KBM-7 (cell line): ENCODE results near the gene TMEM63A.
"Not testable (repeated sequence)": the region's sequence is repeated elsewhere in the genome, so short reads cannot be mapped to it uniquely, and the experiment has no call there.

Experiments used
- DNase-seq: peaks from one replicate; pipeline ENCODE4 v3.0.0-alpha.2; 2015
- in situ Hi-C: fragments of 300-500 bp; cut with MboI; formaldehyde crosslinking; loops from 2 replicates; pipeline ENCODE4 v1.14.3; 2020; ENCODE audit warnings: low sequenced_read_pairs, low pct_unique_long_range_greater_than_20kb, mixed read lengths

Gene TMEM63A

DNA sequence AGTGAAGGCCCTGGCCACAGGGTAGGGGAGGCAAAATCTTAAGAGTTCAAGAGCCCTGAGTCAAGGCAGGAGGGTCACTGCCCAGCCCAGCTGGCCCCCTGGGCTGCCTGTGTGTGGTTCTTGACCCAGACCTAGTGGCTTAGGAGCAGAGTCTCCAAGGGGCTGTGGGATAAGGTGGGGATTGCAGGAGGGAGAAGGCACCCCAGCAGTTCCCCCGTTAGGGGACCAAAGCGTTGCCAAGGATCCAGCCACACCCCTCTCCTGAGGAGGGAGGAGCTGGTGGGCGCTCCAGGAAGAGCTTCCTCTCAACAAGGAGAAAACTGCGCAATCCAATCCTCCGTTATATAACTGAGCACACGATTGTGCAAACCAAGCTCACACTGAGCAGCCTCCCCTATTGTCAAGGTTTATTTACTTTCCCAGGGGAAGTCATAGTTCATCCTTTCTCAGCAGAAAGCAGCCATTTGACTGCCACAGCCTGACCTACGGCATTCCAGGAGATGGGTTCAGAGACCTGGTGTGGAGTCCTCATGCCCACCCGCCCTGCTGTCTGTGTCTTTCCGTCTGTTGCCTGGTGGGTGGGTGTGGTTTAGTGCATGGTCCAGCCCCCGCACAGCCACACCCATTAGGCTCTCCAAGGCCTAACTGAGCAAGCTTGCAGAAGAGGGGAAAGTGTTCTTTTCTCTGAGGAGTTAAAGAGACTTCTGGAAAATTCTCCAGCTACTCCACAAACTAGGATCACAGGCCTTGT is 68.8 kb downstream of the TMEM63A start:
- in situ Hi-C loops: no loop called here
- DNase-seq: peak; percentile 64

DNA sequence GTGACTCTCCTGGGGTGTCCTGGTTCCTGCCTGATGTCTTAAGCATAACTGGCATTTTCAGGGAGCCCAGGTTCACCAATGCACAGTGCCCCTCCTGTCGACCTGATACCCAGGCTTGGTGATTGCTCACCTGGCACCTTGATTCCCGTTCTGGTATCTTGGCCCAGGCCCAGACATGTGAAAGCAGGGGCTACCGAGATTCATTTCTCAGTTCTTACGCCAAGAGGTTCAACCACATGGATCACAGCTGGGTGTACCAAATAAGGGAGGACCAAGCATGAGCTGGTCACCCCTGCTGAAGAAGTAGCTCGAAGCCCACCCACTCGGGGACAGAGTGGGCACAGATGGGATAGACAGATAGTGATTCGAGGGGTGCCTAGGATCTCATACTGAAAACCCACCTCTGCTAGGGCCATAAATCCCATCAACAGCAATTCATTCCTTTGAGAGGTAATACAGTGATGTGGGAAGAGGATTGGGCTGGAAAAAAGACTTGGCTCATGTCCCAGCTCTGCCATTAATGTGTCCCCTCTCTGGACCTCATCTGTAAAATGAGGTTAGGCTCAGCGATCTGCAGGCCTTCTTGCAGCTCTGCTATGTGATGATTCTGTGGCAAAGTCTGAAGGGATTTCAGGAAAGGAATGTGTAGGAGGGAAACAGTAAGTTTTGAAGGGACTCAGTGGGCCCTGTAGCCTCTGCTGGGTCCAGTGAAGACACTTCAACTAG is 69.5 kb downstream of the TMEM63A start:
- in situ Hi-C loops: no loop called here
- no peak for DNase-seq

DNA sequence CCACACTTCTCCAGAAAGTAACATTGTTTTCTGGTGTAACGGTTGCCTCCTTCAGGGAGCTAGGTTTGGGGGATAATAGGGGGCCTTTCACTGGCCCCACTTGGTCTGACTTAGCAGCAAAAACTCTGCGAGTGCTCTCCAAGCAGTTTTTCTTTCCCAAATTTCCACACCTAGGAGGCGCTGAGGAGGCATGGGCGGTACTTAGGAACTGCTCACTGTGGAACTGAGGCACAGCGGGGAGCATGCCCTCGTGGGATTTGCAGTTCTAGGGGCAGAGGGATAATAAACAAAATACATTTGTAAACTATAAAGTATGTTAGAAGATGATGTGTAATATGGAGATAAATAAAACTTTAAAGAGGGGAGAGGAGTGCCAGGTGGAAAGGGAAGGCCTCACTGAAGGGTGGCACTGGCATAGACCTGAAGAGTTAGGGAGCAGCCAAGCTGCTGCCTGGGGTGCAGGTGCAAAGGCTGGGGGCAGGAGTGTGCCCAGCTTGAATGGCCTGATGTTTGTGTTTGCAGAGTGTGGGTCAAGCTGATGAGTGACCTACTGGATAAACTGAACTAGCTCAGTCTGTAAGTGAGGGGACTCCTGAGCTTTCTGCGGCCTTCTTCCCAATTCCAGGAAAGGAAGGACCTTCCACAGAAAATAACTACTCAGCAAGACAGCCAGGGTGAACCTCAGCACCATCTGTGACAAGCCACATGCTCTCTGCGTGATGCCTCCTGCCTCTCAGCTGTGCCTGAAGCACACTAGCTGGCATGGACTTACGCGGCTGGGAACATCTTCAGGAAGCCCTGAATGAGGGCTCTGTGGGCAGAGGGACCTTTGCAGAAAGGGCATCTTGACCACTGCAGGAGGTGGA is 70.3 kb downstream of the TMEM63A start:
- DNase-seq: no peak
- in situ Hi-C loops: no loop called here

DNA sequence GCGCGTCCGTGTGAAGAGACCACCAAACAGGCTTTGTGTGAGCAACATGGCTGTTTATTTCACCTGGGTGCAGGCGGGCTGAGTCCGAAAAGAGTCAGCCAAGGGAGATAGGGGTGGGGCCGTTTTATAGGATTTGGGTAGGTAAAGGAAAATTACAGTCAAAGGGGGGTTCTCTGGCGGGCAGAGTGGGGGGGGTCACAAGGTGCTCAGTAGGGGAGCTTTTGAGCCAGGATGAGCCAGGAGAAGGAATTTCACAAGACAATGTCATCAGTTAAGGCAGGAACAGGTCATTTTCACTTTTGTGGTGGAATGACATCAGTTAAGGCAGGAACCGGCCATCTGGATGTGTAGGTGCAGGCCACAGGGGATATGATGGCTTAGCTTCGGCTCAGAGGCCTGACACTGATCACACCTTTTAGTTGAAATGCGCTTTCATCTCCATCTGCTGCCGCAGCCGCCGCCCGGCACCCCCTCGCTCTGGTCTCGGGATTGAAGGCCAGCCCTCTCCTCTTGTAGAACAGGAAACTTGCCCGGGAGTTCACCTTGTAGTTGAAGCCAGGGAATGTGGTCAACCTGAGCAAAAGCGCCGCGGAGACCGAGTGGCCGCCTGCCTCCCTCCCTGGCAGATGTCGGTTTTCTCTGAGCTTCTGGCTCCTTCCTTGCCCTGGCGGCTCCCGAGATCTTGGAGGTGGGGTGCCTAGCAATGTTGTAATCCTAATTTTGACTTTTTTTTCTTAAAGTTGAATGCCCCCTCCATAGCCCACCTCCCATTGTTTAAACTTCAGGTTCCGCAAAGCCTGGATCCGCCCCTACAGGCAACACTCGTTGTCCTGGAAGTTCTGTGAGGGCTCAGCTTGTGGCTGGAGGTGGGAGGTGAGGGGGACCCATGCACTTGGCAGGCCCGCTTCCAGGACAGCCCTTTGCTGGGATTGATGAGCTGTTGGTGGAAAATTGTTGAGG is 71.3 kb downstream of the TMEM63A start:
- in situ Hi-C loops, DNase-seq: not testable (repeated sequence)

DNA sequence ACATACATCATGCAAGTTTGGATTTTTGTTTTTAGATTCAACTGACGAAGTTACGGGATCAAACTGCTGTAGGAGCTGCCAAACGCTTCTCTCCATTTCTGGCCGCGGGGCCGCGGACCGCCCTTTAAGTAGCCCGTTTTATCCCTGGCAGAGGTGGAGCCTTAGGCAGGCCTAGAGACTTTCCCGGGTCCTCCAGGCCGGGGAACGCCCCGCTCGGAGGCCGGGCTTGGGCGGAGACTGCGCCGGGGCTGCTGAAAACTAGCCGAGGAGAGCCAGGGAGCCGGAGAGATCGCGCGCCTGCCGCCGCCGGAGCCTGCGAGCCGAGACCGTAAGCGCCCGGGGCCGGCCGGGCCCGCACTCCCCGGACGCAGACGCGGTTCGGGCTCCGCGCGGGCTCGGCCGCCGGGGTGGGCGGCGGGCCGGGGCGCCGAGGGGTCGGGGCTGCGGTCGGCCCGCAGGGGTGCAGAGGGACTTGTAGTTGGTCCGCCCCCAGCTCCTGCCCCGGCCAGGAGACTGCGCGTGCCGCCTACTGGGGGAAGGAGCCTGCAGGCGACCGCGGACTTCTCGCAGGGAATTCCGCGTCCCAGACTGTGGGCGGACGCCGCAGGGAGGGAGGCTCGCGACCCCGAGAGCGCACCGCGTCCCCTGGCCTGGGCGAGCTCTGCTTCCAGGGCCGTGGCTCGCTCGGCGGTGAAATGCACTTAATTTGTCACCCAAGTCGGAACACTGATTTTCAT is 72.2 kb downstream of the TMEM63A start, which contains the start of gene EPHX1:
TSS of gene EPHX1 (plus strand) at position 283 of the 737 bp plus-strand sequence. CDS start 18,606 bp downstream, outside the sequence.
- in situ Hi-C loops: no loop called here

DNA sequence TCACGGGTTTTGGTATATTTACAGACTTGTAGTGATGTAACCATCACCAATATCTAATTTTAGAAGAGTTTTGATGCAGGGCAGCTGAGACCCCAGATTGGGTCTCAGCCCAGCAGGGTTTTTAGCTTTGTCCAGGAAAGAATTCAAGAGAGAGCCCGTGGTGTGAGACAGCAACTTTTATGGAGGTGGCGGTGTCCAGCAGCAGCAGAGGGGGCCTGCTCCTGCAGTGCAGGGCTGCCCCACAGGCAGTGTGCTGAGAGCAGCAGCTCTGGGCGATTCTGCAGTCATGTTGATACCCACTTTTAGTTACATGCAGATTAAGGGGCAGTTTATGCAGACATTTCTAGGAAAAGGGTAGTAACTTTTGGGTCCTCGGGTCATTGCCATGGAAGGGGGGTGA is 74.0 kb downstream of the TMEM63A start:
- DNase-seq: no peak
- in situ Hi-C loops: no loop called here

More for the DNA sequence above, 72.2 kb downstream of the TMEM63A start, which contains the start of gene EPHX1:
- peak; percentile 89 for DNase-seq

DNA sequence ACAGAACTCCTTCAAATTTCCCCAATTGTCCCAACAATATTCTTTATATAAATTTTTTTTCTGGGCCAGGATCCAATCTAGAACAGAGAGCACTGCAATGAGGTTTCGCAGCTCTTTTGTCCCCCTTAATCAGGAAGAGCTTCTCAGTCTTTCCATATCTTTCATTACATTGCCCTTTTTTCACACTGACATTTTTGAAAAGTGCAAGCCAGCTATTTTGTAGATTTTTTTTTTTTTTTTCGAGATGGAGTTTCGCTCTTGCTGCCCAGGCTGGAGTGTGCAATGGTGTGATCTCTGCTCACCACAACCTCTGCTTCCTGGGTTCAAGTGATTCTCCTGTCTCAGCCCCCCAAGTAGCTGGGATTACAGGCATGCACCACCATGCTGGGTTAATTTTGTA is 75.4 kb downstream of the TMEM63A start:
- DNase-seq, in situ Hi-C loops: not testable (repeated sequence)

DNA sequence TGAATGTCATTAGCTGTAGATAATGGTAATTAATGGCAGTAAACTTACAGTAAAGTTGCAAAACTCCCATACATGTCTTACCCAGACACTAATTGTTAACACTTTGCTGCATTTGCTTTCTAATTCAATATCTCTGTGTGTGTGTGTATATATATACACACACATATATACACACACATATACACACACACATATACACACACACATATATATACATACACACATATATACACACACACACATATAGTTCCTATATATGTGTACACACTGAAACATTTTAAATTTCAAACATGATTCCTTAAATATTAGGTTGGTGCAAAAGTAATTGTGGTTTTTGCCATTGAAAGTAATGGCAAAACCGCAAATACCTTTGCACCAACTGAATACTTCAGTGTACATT is 75.9 kb downstream of the TMEM63A start:
- DNase-seq: no peak
- in situ Hi-C loops: no loop called here

DNA sequence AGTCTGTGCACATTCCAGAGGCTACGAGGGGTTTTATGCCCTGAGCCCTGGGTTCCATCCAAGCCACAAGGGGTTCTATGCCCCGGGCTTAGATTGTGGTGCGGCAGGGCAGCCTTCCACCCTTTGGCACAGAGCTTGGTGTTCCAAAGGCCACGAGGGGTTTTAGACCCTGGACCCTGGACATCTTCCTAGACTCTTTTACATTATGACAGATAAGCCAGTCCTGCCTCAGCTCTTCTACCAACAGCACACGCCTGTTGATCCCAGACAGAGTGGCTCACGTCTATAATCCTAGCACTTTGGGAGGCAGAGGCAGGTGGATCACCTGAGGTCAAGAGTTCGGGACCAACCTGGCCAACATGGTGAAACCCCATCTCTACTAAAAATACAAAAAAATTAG is 81.0 kb downstream of the TMEM63A start:
- DNase-seq, in situ Hi-C loops: not testable (repeated sequence)

DNA sequence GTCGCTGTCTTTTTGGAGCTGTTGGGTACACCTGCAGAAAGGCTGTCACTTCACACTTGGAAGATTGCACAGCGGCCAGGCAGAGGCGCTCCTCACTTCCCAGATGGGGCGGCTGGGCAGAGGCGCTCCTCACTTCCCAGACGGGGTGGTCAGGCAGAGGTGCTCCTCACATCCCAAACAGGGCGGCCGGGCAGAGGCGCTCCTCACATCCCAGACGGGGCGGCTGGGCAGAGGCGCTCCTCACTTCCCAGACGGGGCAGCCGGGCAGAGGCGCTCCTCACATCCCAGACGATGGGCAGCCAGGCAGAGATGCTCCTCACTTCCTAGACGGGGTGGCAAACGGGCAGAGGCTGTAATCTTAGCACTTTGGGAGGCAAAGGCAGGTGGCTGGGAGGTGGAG is 86.1 kb downstream of the TMEM63A start:
- DNase-seq, in situ Hi-C loops: not testable (repeated sequence)
